WERI-Rb-1 (cell line): ENCODE measurements around the gene USP54.
"Not testable (repeated sequence)": the region's sequence is repeated elsewhere in the genome, so short reads cannot be mapped to it uniquely, and the experiment has no call there.

Experiments
- DNase-seq: peaks from one replicate; pipeline ENCODE4 v3.0.0-alpha.2; 2020
- H3K27ac ChIP-seq: fragments of 250-450 bp; sonication (Bioruptor Pico); 2 replicates; pipeline ENCODE4 v1.5.1; 2020; ENCODE audit warnings: mild to moderate bottlenecking, moderate library complexity
- H3K27me3 ChIP-seq: fragments of 250-450 bp; sonication (Bioruptor Pico); 2 replicates; pipeline ENCODE4 v1.5.1; 2021; ENCODE audit warnings: mild to moderate bottlenecking, low read depth, moderate library complexity; ENCODE audit not compliant: insufficient read depth, severe bottlenecking
- H3K36me3 ChIP-seq: fragments of 250-450 bp; sonication (Bioruptor Pico); 2 replicates; pipeline ENCODE4 v1.5.1; 2020; ENCODE audit warnings: mild to moderate bottlenecking, moderate library complexity
- H3K4me3 ChIP-seq: 2 replicates; pipeline ENCODE4 v1.5.1; 2011; ENCODE audit warnings: low read depth, mild to moderate bottlenecking, control low read depth, low read length
- H3K9me3 ChIP-seq: fragments of 250-450 bp; sonication (Bioruptor Pico); 2 replicates; pipeline ENCODE4 v1.5.1; 2021; ENCODE audit warnings: mild to moderate bottlenecking, moderate library complexity; ENCODE audit not compliant: severe bottlenecking
- TF ChIP-seq, protein P1 (sequence below): IDR thresholded peaks from 2 replicates; pipeline ENCODE4 v1.5.1; 2011; ENCODE audit warnings: low read depth, mild to moderate bottlenecking, control low read depth, inconsistent platforms, low read length

The USP54 gene

DNA sequence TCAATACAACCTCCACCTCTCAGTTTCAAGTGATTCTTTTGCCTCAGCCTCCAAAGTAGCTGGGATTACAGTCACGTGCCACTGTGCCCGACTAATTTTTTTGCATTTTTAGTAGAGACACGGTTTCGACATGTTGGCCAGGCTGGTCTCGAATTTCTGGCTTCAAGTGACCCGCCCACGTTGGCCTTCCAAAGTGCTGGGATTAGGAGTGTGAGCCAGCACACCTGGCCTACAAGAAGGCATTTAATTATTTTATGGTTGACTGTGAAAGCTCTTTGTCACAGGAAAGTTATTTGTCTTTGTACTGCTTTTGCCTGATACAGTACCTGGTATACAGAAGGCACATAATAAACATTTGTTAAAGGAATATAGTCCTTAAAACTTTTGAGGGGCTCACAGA is 37.3 kb upstream of the USP54 start:
- TF ChIP-seq, protein P1, sequence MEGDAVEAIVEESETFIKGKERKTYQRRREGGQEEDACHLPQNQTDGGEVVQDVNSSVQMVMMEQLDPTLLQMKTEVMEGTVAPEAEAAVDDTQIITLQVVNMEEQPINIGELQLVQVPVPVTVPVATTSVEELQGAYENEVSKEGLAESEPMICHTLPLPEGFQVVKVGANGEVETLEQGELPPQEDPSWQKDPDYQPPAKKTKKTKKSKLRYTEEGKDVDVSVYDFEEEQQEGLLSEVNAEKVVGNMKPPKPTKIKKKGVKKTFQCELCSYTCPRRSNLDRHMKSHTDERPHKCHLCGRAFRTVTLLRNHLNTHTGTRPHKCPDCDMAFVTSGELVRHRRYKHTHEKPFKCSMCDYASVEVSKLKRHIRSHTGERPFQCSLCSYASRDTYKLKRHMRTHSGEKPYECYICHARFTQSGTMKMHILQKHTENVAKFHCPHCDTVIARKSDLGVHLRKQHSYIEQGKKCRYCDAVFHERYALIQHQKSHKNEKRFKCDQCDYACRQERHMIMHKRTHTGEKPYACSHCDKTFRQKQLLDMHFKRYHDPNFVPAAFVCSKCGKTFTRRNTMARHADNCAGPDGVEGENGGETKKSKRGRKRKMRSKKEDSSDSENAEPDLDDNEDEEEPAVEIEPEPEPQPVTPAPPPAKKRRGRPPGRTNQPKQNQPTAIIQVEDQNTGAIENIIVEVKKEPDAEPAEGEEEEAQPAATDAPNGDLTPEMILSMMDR: no peak
- no peaks in the 10 kb centered on the region for H3K36me3 ChIP-seq
- H3K27me3 ChIP-seq: no peaks in the 10 kb centered on the region
- H3K4me3 ChIP-seq: no peak overlapping the region
- no peak overlapping the region for H3K27ac ChIP-seq
- H3K9me3 ChIP-seq: no peaks in the 10 kb centered on the region
- DNase-seq: no peak

DNA sequence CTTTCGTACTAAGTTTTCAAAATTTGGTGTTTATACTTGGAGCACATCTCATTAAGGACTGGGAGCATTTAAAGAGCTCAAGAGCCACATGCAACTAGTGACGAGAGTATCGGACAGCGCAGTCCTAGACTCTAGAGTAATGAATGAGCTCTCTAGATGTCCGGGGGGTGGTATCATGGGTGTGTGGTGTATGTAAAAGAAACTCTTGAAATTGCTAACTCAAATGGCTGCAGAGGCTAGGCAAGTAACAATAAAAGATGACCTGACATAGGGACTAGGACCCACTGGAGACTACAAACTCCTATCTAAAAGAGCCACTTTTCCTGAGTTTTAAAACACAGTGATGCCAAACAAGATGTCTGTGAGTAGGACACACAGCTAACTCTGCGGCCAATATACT is 36.2 kb upstream of the USP54 start:
- TF ChIP-seq, protein P1: no peak
- Histone ChIP-seq H3K9me3 (no peaks in the 10 kb centered on the region), H3K36me3 (no peaks in the 10 kb centered on the region; the same call in 1 of the 2 replicates), H3K27me3 (no peaks in the 10 kb centered on the region), H3K27ac (no peak overlapping the region), H3K4me3 (no peak overlapping the region)
- DNase-seq: no peak

DNA sequence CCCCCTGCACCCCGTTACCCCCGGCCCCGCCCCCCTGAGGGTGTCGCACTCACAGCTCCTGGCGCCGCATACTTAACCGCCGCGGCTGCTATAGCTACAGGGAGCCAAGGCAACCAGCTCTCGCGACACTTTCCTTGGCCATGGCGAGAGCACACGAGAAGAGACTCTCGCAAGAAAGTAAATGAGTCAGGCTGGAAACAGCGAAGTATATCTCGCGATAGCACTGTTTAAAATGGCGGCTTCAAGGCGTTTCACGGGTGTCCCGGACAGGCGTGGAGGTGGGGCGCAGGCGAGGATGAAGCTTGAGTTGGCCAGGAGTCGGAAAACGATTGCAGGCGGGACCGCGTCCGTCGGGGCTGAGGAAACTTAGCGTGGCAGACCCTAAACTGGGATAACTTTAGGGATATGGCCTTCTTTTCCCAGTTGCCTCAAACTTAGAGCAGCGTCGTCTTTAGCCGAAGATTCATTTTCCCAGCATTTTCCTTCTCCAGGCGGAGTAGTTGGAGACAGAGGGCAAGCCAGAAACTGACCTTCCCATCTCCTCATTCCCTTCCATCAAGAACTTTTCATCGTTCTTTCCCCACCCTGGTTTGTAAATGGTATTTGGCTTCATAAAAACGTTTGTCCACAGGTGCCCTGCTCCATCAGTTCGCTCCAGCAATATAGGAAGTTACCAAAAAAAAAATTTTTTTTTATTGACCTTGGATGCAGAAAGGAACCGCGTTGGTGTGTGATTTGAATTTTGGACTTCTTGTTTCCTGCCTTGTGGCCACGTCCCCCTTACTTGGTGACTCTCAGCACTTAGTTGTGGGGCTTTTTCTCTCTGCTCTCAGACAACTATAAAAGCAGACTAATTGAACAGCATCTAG is 35.0 kb upstream of the USP54 start:
- Histone ChIP-seq H3K27ac (peak overlapping the region; percentile 77), H3K27me3 (no peaks in the 10 kb centered on the region), H3K36me3 (no peaks in the 10 kb centered on the region; the same call in 1 of the 2 replicates), H3K4me3 (peak overlapping the region; percentile 59), H3K9me3 (no peaks in the 10 kb centered on the region)
- TF ChIP-seq, protein P1: no peak
- DNase-seq: peak; percentile 93

DNA sequence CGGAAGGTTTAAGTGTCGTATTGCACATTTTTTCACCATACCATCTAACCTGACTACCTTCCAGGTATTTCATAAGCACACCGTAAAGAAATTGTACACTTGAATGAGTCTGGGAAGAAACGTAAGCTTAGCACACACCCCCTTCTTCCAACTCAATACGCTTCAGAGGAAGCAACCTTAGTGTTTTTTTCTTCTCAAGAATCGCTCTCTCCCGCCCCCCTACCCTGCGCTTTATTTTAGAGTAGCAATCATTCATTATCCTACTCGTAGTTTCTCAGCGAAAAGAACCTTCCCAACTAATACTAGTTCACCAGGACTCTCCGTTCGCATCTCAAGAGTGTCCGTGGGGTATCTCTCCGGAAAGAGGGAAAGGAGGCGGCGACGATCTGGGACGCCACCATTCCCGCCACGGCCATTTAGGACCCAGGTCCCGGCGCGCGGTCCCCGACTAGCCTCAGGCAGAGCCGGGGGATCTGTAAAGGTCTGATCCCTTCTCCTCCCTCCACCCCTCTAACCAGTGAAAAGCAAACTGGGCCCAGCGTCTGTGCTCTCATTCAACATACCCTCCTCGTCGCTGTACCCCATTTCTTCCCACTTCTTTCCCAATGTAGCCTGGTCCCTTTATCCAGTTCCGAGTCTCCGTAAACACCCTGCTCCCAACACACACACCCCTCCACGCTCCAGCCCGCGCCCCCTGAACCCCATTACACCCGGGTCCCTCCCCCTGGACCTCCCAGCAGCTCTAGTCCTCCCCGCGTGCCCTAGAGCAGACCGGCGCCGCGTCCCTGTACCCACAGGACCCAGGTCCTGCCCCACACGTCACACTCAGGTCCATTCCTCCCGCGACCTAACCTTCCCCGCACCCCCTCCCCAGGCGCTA is 34.1 kb upstream of the USP54 start:
- peak; percentile 54 for DNase-seq
- TF ChIP-seq, protein P1: no peak
- no peaks in the 10 kb centered on the region; the same call in 1 of the 2 replicates for H3K36me3 ChIP-seq
- H3K27ac ChIP-seq: peak overlapping the region; percentile 81
- H3K9me3 ChIP-seq: no peaks in the 10 kb centered on the region
- no peaks in the 10 kb centered on the region for H3K27me3 ChIP-seq
- peak overlapping the region; percentile 59 for H3K4me3 ChIP-seq

DNA sequence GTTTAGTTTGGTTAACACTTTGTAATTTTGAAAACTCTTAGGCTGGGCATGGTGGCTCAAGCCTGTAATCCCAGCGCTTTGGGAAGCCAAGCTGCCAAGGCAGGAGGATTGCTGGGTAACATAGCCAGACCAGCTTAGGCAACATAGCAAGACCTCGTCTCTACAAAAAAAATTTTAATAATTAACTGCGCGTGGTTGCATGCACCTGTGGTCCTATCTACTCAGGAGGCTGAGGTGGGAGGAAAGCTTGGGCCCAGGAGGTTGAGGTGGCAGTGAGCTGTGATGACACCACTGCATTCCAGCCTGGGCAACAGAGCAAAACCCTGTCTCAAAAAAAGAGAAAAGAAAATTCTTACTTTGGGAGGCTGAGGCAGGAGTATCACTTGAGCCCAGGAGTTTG is 31.9 kb upstream of the USP54 start:
- H3K4me3 ChIP-seq: no peak overlapping the region
- TF ChIP-seq, protein P1: no peak
- no peaks in the 10 kb centered on the region for H3K9me3 ChIP-seq
- H3K27me3 ChIP-seq: no peaks in the 10 kb centered on the region
- H3K36me3 ChIP-seq: no peaks in the 10 kb centered on the region; the same call in 1 of the 2 replicates
- no peak for DNase-seq
- H3K27ac ChIP-seq: no peak overlapping the region

DNA sequence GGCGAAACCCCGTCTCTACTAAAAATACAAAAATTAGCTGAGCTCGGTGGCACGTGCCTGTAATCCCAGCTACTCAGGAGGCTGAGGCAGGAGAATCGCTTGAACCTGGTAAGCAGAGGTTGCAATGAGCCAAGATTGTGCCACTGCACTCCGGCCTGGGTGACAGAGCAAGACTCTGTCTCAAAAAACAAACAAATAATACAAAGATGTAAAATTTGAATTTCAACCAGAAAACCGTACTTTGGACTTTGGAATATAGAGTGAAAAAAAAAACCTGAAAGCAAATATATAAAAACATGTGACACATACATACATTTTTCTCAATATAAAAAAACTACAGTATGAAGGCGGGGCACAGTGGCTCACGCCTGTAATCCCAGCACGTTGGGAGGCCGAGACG is 29.8 kb upstream of the USP54 start:
- H3K27me3 ChIP-seq, DNase-seq, H3K27ac ChIP-seq, H3K4me3 ChIP-seq, H3K9me3 ChIP-seq, H3K36me3 ChIP-seq: not testable (repeated sequence)

DNA sequence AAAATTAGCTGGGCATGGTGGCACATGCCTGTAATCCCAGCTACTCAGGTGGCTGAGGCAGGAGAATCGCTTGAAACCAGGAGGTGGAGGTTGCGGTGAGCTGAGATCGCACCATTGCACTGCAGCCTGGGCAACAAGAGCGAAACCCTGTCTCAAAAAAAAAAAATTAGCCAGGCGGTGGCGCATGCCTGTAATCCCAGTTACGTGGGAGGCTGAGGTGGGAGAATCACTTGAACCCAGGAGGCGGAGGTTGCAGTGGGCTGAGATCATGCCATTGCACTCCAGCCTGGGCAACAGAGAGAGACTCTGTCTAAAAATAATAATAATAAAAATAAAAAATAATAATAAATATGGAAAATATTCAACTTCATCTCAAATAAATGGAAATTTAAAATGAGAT is 26.0 kb upstream of the USP54 start:
- not testable (repeated sequence) for H3K27ac ChIP-seq, H3K9me3 ChIP-seq, DNase-seq, H3K4me3 ChIP-seq, H3K27me3 ChIP-seq, H3K36me3 ChIP-seq
